Fibroblast of upper back skin (primary cell): ENCODE data around the gene KLHDC7B.
A peak's percentile ranks its signal among the peaks of the same experiment; 100 is the strongest.

Experiments used
- DNase-seq: peaks from one replicate; pipeline ENCODE4 v3.0.0-alpha.2; 2013

Gene KLHDC7B

GRCh38 chr22:50545522-50546325 is at the start of gene KLHDC7B:
Gene KLHDC7B (plus strand): TSS chr22:50545899. CDS start chr22:50546244, 345 bp downstream.
- peak; percentile 81 for DNase-seq

GRCh38 chr22:50497093-50497492 is 48.6 kb upstream of the KLHDC7B start:
- no peak for DNase-seq

GRCh38 chr22:50498322-50498890 is 47.3 kb upstream of the KLHDC7B start:
- DNase-seq, result peak; percentile 48

GRCh38 chr22:50500452-50500851 is 45.2 kb upstream of the KLHDC7B start:
- DNase-seq, result no peak

GRCh38 chr22:50502096-50502495 is 43.6 kb upstream of the KLHDC7B start:
- DNase-seq, result no peak

- DNase-seq, result no peak
These were observed 42.8 kb upstream of the KLHDC7B start for GRCh38 chr22:50502628-50503474.

GRCh38 chr22:50503475-50504145 is 42.1 kb upstream of the KLHDC7B start:
- DNase-seq, result no peak

- DNase-seq, result no peak
These were observed 41.1 kb upstream of the KLHDC7B start for GRCh38 chr22:50504369-50505211.

- DNase-seq, result no peak
These were observed 40.4 kb upstream of the KLHDC7B start for GRCh38 chr22:50505276-50505775.

GRCh38 chr22:50505776-50506610 is 39.7 kb upstream of the KLHDC7B start:
- no peak for DNase-seq

GRCh38 chr22:50506611-50507420 is 38.9 kb upstream of the KLHDC7B start:
- no peak for DNase-seq

GRCh38 chr22:50507421-50507990 is 38.2 kb upstream of the KLHDC7B start, which contains the start of gene LMF2:
Gene LMF2 (minus strand): TSS chr22:50507702. CDS start chr22:50507675, 27 bp downstream.
- no peak for DNase-seq

GRCh38 chr22:50507991-50508884 is 37.5 kb upstream of the KLHDC7B start, which contains the start of gene NCAPH2:
Gene NCAPH2 (plus strand): TSS chr22:50508224. CDS start chr22:50508338, 114 bp downstream.
- DNase-seq, result peak; percentile 96

- no peak for DNase-seq
These were observed 36.8 kb upstream of the KLHDC7B start for GRCh38 chr22:50508897-50509296.

- no peak for DNase-seq
These were observed 32.5 kb upstream of the KLHDC7B start for GRCh38 chr22:50513175-50513574.

GRCh38 chr22:50516068-50516467 is 29.6 kb upstream of the KLHDC7B start:
- DNase-seq, result no peak

- no peak for DNase-seq
These were observed 28.8 kb upstream of the KLHDC7B start for GRCh38 chr22:50516891-50517290.
